Measurements from ENCODE around the gene DCPS. TPM values are rescaled to one million over a fixed set of nuclear protein-coding genes. Genes with fewer than 3 reads are reported as not detected.

Gene DCPS
- total and polyA plus RNA-seq, 2 of the 4 experiments (the other 2 are of a cell fraction), result 19.7 to 34.8 TPM

GRCh38 chr11:126328444-126328843 is 24.6 kb downstream of the DCPS start:
- intact Hi-C loops (cut with micrococcal nuclease), result no loop called here
- Histone ChIP-seq H4K8ac (ENCODE audit: low read depth in 2 of 2, low read length in 2 of 2) (no peak overlapping the region), H3K14ac (replicated peaks; ENCODE audit: low read depth, low read length) (no peak overlapping the region), H3K4me2 (ENCODE audit: low read depth, low read length) (no peak overlapping the region), H3K9me1 (ENCODE audit: insufficient read depth, low read length) (0 out of 2 replicates have a peak, but pooled peaks cover 11% of the 10 kb centered on the region), H2BK120ac (ENCODE audit: low read depth, low read length) (no peak overlapping the region), H3K4me1 (ENCODE audit: control insufficient read depth, insufficient read depth, low read length) (peaks cover 8% of the 10 kb centered on the region), H3K4me3 (ENCODE audit: insufficient read depth, low read depth, low read length) (no peak overlapping the region), H3K18ac (ENCODE audit: low read depth, low read length) (no peak overlapping the region), H2BK15ac (ENCODE audit: low read depth, low read length) (no peak overlapping the region), H2AFZ (replicated peaks; ENCODE audit: low read length, poor library complexity) (no peak overlapping the region), H2AK5ac (ENCODE audit: low read depth, low read length) (no peak overlapping the region), H3K36me3 (ENCODE audit: control insufficient read depth, insufficient read depth, low read length) (no peaks in the 10 kb centered on the region), H2AK9ac (replicated peaks; ENCODE audit: low read depth, low read length, poor library complexity) (no peak overlapping the region), H3K4ac (ENCODE audit: low read depth, low read length) (no peak overlapping the region), H3K56ac (ENCODE audit: extremely low read depth, insufficient read depth, low read length) (no peak overlapping the region), H3K9ac (ENCODE audit: low read depth, low read length) (no peak overlapping the region), H4K91ac (ENCODE audit: insufficient read depth, low read depth, low read length) (no peak overlapping the region), H3K27me3 (ENCODE audit: control insufficient read depth, insufficient read depth, low read length) (no peaks in the 10 kb centered on the region), H3K27ac (ENCODE audit: insufficient read depth, low read length) (no peak overlapping the region), H3K23ac (ENCODE audit: low read depth, low read length) (no peak overlapping the region), H3K9me3 (ENCODE audit: control insufficient read depth, insufficient read depth, low read length) (no peaks in the 10 kb centered on the region), H2BK5ac (ENCODE audit: low read depth, low read length, poor library complexity, severe bottlenecking) (no peak overlapping the region), H4K20me1 (ENCODE audit: insufficient read depth, low read length) (no peaks in the 10 kb centered on the region), H2BK20ac (ENCODE audit: low read depth, low read length) (no peak overlapping the region), H4K5ac (ENCODE audit: low read depth, low read length) (no peak overlapping the region), H3K79me1 (ENCODE audit: low read depth in 1 of 2, low read length in 2 of 2) (peaks cover 0 to 6% of the 10 kb centered on the region in 2 experiments; a peak in 1 of 4 replicates)
- TF ChIP-seq SMC3 (IDR thresholded peaks at IDR 0.05; ENCODE audit: low read depth, low read length) (no peak), ELK1 (IDR thresholded peaks at IDR 0.05; ENCODE audit: borderline replicate concordance, low read depth, low read length) (no peak), FOS (IDR thresholded peaks at IDR 0.05; ENCODE audit: low read depth, low read length) (no peak), BHLHE40 (IDR thresholded peaks at IDR 0.05; ENCODE audit: low read depth, low read length) (no peak), MAFK (IDR thresholded peaks at IDR 0.05; ENCODE audit: low read depth, low read length) (no peak), MXI1 (IDR thresholded peaks at IDR 0.05; ENCODE audit: borderline replicate concordance, low read depth, low read length) (no peak), RFX5 (IDR thresholded peaks at IDR 0.05; ENCODE audit: low read depth, low read length) (no peak), MAZ (IDR thresholded peaks at IDR 0.05; ENCODE audit: borderline replicate concordance, low read depth, low read length) (no peak), RCOR1 (IDR thresholded peaks at IDR 0.05; ENCODE audit: insufficient replicate concordance, low read length) (no peak), CEBPB (IDR thresholded peaks at IDR 0.05; ENCODE audit: low read depth, low read length) (no peak), NFE2L2 (IDR thresholded peaks at IDR 0.05; ENCODE audit: low read depth, low read length) (no peak), CHD1 (IDR thresholded peaks at IDR 0.05; ENCODE audit: low read depth, low read length) (no peak), RAD21 (IDR thresholded peaks at IDR 0.05; ENCODE audit: low read length) (no peak), POLR2A (IDR thresholded peaks at IDR 0.05; ENCODE audit: low read depth, low read length) (no peak)
- TF ChIP-seq, protein P1, sequence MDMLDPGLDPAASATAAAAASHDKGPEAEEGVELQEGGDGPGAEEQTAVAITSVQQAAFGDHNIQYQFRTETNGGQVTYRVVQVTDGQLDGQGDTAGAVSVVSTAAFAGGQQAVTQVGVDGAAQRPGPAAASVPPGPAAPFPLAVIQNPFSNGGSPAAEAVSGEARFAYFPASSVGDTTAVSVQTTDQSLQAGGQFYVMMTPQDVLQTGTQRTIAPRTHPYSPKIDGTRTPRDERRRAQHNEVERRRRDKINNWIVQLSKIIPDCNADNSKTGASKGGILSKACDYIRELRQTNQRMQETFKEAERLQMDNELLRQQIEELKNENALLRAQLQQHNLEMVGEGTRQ (IDR thresholded peaks at IDR 0.05; ENCODE audit: low read depth, low read length), result no peak
- TF ChIP-seq, protein P2, sequence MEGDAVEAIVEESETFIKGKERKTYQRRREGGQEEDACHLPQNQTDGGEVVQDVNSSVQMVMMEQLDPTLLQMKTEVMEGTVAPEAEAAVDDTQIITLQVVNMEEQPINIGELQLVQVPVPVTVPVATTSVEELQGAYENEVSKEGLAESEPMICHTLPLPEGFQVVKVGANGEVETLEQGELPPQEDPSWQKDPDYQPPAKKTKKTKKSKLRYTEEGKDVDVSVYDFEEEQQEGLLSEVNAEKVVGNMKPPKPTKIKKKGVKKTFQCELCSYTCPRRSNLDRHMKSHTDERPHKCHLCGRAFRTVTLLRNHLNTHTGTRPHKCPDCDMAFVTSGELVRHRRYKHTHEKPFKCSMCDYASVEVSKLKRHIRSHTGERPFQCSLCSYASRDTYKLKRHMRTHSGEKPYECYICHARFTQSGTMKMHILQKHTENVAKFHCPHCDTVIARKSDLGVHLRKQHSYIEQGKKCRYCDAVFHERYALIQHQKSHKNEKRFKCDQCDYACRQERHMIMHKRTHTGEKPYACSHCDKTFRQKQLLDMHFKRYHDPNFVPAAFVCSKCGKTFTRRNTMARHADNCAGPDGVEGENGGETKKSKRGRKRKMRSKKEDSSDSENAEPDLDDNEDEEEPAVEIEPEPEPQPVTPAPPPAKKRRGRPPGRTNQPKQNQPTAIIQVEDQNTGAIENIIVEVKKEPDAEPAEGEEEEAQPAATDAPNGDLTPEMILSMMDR (conservative IDR thresholded peaks at IDR 0.05; ENCODE audit: low read depth, low read length), result no peak
- DNase-seq (no peak), ATAC-seq (ENCODE audit: low read depth) (no peak)
- 100% methylated on average over 1 of the region's 12 CpGs; no CpG with 5 or more reads in 1 of the 2 experiments for WGBS, 2 experiments (ENCODE audit: extremely low coverage in 2 of 2, insufficient read length in 1 of 2)
- CTCF ChIA-PET, result no interaction called here
- BruUV-seq (replicated peaks), result no TSS peak
- in situ Hi-C loops (cut with MboI; ENCODE audit: low sequenced_read_pairs), result no loop called here
- POLR2A ChIA-PET (ENCODE audit: unreplicated experiment), result no interaction called here
- dilution Hi-C loops (cut with HindIII; ENCODE audit: low sequenced_read_pairs, unreplicated experiment), result no loop called here

All from IMR-90 (cell line).